ENCODE results near the gene RARRES1. TPM values are rescaled to one million over a fixed set of nuclear protein-coding genes. Genes with fewer than 3 reads are reported as not detected.
A peak's percentile ranks its signal among the peaks of the same experiment; 100 is the strongest.

The RARRES1 gene
- total RNA-seq, 6 experiments from 2014 or later: 1.8 to 9.2 (median 7.0) TPM

DNA sequence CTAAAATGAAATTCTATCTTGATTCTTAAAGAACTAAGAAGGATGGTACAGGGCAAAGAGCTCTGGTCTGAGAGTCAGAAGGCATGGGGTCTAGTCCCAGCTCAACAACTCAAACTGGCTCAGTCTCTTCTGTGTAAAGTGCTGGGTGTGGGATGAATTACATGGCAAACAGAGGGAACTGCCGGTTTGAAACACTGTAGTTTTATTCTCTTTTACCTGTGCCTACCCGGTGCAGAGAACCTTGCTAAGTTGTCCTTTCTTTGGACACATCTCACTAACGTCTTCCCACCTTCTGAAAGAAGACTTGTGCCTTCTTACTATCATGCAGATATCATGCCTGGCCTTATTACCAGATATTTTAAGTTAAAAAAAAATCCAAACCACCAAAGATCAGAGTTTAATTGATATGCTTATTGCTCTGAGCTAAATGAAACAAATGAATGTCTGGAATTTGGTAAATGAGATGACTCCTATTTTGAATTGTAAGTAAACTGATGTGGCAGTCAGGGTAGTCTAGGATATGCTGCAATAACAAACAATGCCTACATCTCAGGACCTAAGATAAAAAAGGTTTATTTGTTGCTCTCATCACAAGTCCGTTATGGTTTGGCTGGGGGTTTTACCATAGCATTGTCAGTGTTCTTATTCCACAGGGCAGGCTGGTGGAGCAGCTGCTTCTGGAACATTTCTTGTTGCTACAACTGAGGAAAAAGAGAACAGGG, 12.5 kb upstream of the RARRES1 start:
- intact Hi-C loops (cut with DNase I): no loop called here
- DNase-seq (no peak), ATAC-seq (no peak)
- H3K4me3 ChIP-seq: no peak overlapping the region
- WGBS (ENCODE audit: insufficient coverage, low coverage, low lambda C conversion rate, missing lambda C conversion rate): 76% methylated on average over 3 of the region's 4 CpGs
- H3K27me3 ChIP-seq: no peaks in the 10 kb centered on the region
- no peaks in the 10 kb centered on the region for H3K4me1 ChIP-seq
- no peaks in the 10 kb centered on the region for H3K36me3 ChIP-seq
- TF ChIP-seq, protein P1, sequence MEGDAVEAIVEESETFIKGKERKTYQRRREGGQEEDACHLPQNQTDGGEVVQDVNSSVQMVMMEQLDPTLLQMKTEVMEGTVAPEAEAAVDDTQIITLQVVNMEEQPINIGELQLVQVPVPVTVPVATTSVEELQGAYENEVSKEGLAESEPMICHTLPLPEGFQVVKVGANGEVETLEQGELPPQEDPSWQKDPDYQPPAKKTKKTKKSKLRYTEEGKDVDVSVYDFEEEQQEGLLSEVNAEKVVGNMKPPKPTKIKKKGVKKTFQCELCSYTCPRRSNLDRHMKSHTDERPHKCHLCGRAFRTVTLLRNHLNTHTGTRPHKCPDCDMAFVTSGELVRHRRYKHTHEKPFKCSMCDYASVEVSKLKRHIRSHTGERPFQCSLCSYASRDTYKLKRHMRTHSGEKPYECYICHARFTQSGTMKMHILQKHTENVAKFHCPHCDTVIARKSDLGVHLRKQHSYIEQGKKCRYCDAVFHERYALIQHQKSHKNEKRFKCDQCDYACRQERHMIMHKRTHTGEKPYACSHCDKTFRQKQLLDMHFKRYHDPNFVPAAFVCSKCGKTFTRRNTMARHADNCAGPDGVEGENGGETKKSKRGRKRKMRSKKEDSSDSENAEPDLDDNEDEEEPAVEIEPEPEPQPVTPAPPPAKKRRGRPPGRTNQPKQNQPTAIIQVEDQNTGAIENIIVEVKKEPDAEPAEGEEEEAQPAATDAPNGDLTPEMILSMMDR (IDR thresholded peaks at IDR 0.05): no peak
- no peak for TF ChIP-seq POLR2A (IDR thresholded peaks at IDR 0.05)
- no peak overlapping the region for H3K27ac ChIP-seq
- no peaks in the 10 kb centered on the region for H3K9me3 ChIP-seq

DNA sequence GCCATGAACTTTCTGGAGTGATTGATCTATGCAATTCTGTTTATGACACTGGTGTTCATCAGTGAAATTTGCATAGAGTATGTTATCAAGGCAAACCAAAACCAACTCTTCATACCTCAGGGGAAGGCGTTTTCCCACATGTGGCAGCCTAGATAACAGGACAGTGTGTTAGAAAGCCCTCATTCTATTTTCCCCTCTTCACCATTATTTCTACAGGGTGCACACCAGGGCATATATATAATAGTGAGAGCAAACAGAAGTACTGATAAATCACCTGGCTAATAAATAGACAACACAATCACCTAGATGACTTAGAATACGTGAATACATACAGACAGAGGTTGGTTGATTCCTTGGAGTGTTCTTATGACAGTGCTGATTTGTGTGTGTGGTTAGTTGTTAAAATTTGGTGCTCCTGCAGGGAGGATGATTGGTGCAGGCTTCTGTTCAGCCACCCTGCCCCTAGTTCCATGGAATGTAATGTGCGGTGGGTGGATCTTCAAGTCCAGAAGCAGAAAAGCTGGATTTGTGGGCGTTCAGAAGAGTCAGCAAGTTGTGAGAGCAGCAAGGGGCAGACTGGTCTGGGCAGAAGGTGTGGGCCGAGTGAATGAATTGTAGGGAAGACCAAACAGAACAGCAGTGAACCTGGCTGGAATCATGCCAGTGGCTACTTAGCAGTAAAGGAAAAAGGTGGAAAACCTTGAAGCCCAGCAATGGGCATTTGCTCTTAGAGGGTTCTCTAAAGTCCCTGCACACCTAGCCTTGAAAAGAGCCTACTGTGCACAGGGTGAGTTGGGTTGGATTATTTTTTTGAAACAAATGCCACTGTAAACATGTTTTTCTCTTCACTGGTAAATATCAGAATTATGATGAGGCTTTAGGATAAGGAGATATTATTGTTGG, 11.7 kb upstream of the RARRES1 start:
- DNase-seq (no peak), ATAC-seq (no peak)
- H3K4me3 ChIP-seq: no peak overlapping the region
- H3K4me1 ChIP-seq: no peaks in the 10 kb centered on the region
- TF ChIP-seq POLR2A (IDR thresholded peaks at IDR 0.05): no peak
- TF ChIP-seq, protein P1 (IDR thresholded peaks at IDR 0.05): no peak
- no peak overlapping the region for H3K27ac ChIP-seq
- H3K36me3 ChIP-seq: no peaks in the 10 kb centered on the region
- intact Hi-C loops (cut with DNase I): no loop called here
- H3K9me3 ChIP-seq: no peaks in the 10 kb centered on the region
- no peaks in the 10 kb centered on the region for H3K27me3 ChIP-seq
- 87% methylated on average over 5 of the region's 5 CpGs for whole genome bisulfite sequencing (ENCODE audit: insufficient coverage, low coverage, low lambda C conversion rate, missing lambda C conversion rate)

DNA sequence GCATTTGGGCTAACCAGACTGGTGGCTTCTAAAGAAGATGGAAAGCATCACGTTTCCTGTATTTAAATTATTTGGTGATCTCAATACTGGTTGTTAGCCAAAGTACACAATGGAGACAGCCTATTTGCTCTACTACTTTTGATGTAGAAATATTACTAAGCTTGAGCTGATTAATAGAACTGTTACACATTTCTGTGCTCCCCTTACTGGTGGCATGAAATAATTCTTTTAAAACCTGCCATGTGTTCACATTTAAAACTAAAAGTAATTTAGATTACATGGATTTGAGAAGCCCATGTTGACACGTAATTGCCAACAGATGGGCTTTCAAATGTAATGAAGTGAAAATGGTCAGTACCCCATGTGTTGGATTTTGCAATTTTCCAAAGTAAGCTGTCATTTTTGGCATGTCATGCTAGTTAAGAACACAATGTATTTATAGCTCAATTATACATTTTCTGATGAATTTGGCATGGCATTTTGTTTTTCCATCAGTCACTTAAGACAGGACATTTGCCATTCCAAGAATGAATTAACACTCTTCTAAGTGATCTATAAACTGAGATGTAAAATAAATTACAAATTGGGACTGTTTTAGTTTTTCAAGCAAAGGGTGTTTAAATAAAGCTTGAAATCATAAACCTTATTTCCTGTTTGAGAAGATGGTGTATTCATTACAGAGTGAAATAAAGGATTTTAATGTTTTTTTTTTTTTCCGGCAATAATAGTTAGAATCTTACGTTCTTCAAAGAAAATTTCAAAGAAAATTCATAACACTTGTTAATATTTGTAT, 10.8 kb upstream of the RARRES1 start:
- intact Hi-C loops (cut with DNase I): no loop called here
- H3K36me3 ChIP-seq: no peaks in the 10 kb centered on the region
- DNase-seq (no peak), ATAC-seq (peak in 2 of 4 donors; percentile 38 to 74)
- 64% methylated on average over 4 of the region's 4 CpGs for WGBS (ENCODE audit: insufficient coverage, low coverage, low lambda C conversion rate, missing lambda C conversion rate)
- no peak overlapping the region for H3K27ac ChIP-seq
- no peak overlapping the region for H3K4me3 ChIP-seq
- no peaks in the 10 kb centered on the region for H3K9me3 ChIP-seq
- H3K4me1 ChIP-seq: no peaks in the 10 kb centered on the region
- TF ChIP-seq, protein P1 (IDR thresholded peaks at IDR 0.05): no peak
- TF ChIP-seq POLR2A (IDR thresholded peaks at IDR 0.05): no peak
- no peaks in the 10 kb centered on the region for H3K27me3 ChIP-seq

DNA sequence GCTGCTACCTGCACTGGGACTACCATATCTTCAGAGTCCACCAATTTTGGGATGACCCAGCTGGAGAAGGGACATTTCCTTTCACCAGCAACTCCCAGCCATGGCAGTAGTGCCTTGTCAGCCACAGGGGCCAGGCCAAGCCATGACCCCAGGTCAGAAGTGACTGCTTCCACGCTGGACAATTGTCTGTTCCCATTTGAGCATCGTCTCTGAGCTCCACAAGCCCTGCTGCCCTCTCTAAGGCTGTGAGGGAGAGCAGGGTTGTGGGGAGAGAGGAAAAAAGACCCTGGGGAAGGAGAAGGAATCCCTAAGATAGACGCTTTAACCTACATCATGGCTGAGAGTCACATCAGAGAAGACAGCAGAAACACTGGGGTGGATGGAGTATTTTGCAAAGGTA, 7.4 kb upstream of the RARRES1 start:
- Histone ChIP-seq H3K36me3 (no peaks in the 10 kb centered on the region), H3K4me1 (no peaks in the 10 kb centered on the region), H3K27ac (no peak overlapping the region), H3K4me3 (no peak overlapping the region), H3K9me3 (no peaks in the 10 kb centered on the region), H3K27me3 (no peaks in the 10 kb centered on the region)
- DNase-seq (no peak), ATAC-seq (no peak)
- WGBS (ENCODE audit: insufficient coverage, low coverage, low lambda C conversion rate, missing lambda C conversion rate): 94% methylated on average over 3 of the region's 3 CpGs
- TF ChIP-seq, protein P1 (IDR thresholded peaks at IDR 0.05): no peak
- no peak for TF ChIP-seq POLR2A (IDR thresholded peaks at IDR 0.05)
- intact Hi-C loops (cut with DNase I): loop anchor here in 1 of 2 donors (10.0 kb wide), 1 partner anchor 45 kb away; no protein-coding TSS in a partner anchor
